ENCODE results near the gene KIF1A.

Gene KIF1A

GRCh38 chr2:240745962-240746361, 74.1 kb downstream of the KIF1A start:
- H3K9me3 ChIP-seq (ENCODE audit: low read length): no peaks in the 10 kb centered on the region
- no peaks in the 10 kb centered on the region for H3K9me2 ChIP-seq (ENCODE audit: low read depth, low read length)
- no peaks in the 10 kb centered on the region for H3K4me1 ChIP-seq (ENCODE audit: insufficient read depth, low read length, severe bottlenecking)
- no peaks in the 10 kb centered on the region for H3K36me3 ChIP-seq (ENCODE audit: insufficient read depth, low read length)
- no peak overlapping the region for H3K27ac ChIP-seq (ENCODE audit: low read depth, low read length, poor library complexity, severe bottlenecking)
- no peaks in the 10 kb centered on the region for H4K20me1 ChIP-seq (ENCODE audit: insufficient read depth, low read length)
- no peaks in the 10 kb centered on the region for H3K27me3 ChIP-seq (ENCODE audit: insufficient read depth, low read length)
- H3K4me2 ChIP-seq (ENCODE audit: low read length): no peak overlapping the region
- H3K79me2 ChIP-seq (ENCODE audit: insufficient read depth, low read length): no peaks in the 10 kb centered on the region
- no peaks in the 10 kb centered on the region for H3F3A ChIP-seq (ENCODE audit: insufficient read depth, low read length)
- TF ChIP-seq EZH2 (IDR thresholded peaks at IDR 0.05; ENCODE audit: borderline replicate concordance, low read length) (no peak), CTCF (IDR thresholded peaks at IDR 0.05; ENCODE audit: low read length) (no peak)
- H2AFZ ChIP-seq (ENCODE audit: low read length): no peak overlapping the region
- H3K4me3 ChIP-seq (ENCODE audit: low read depth, low read length, poor library complexity, severe bottlenecking): no peak overlapping the region
- no peak overlapping the region for H3K9ac ChIP-seq (ENCODE audit: low read length)

- Histone ChIP-seq H3K9me2 (ENCODE audit: low read depth, low read length) (no peaks in the 10 kb centered on the region), H4K20me1 (ENCODE audit: insufficient read depth, low read length) (no peaks in the 10 kb centered on the region), H3K9ac (ENCODE audit: low read length) (no peak overlapping the region), H3K9me3 (ENCODE audit: low read length) (no peaks in the 10 kb centered on the region), H3K4me3 (ENCODE audit: low read depth, low read length, poor library complexity, severe bottlenecking) (no peak overlapping the region), H3K79me2 (ENCODE audit: insufficient read depth, low read length) (no peaks in the 10 kb centered on the region), H3K27me3 (ENCODE audit: insufficient read depth, low read length) (no peaks in the 10 kb centered on the region), H3K36me3 (ENCODE audit: insufficient read depth, low read length) (no peaks in the 10 kb centered on the region), H3K27ac (ENCODE audit: low read depth, low read length, poor library complexity, severe bottlenecking) (no peak overlapping the region), H2AFZ (ENCODE audit: low read length) (no peak overlapping the region), H3K4me1 (ENCODE audit: insufficient read depth, low read length, severe bottlenecking) (no peaks in the 10 kb centered on the region), H3F3A (ENCODE audit: insufficient read depth, low read length) (no peaks in the 10 kb centered on the region), H3K4me2 (ENCODE audit: low read length) (no peak overlapping the region)
- TF ChIP-seq EZH2 (IDR thresholded peaks at IDR 0.05; ENCODE audit: borderline replicate concordance, low read length): no peak
- TF ChIP-seq CTCF (IDR thresholded peaks at IDR 0.05; ENCODE audit: low read length): no peak
Observed at GRCh38 chr2:240745456-240745855, 74.6 kb downstream of the KIF1A start.

GRCh38 chr2:240742602-240743095, 77.4 kb downstream of the KIF1A start:
- H3K9me3 ChIP-seq (ENCODE audit: low read length): no peaks in the 10 kb centered on the region
- no peaks in the 10 kb centered on the region for H3K36me3 ChIP-seq (ENCODE audit: insufficient read depth, low read length)
- H3F3A ChIP-seq (ENCODE audit: insufficient read depth, low read length): no peaks in the 10 kb centered on the region
- H3K27me3 ChIP-seq (ENCODE audit: insufficient read depth, low read length): no peaks in the 10 kb centered on the region; the same call in 1 of the 2 replicates
- no peak overlapping the region for H3K4me2 ChIP-seq (ENCODE audit: low read length)
- H3K9me2 ChIP-seq (ENCODE audit: low read depth, low read length): no peaks in the 10 kb centered on the region
- no peaks in the 10 kb centered on the region for H3K4me1 ChIP-seq (ENCODE audit: insufficient read depth, low read length, severe bottlenecking)
- H3K4me3 ChIP-seq (ENCODE audit: low read depth, low read length, poor library complexity, severe bottlenecking): no peak overlapping the region
- no peak overlapping the region for H3K27ac ChIP-seq (ENCODE audit: low read depth, low read length, poor library complexity, severe bottlenecking)
- TF ChIP-seq EZH2 (IDR thresholded peaks at IDR 0.05; ENCODE audit: borderline replicate concordance, low read length): no peak
- no peak for TF ChIP-seq CTCF (IDR thresholded peaks at IDR 0.05; ENCODE audit: low read length)
- H4K20me1 ChIP-seq (ENCODE audit: insufficient read depth, low read length): no peaks in the 10 kb centered on the region
- H3K9ac ChIP-seq (ENCODE audit: low read length): no peak overlapping the region
- H3K79me2 ChIP-seq (ENCODE audit: insufficient read depth, low read length): no peaks in the 10 kb centered on the region
- no peak overlapping the region for H2AFZ ChIP-seq (ENCODE audit: low read length)

All from OCI-LY1 (cell line).